HG03520 (cell line): Measurements from ENCODE around the gene ARL8B.
A peak's percentile ranks its signal among the peaks of the same experiment; 100 is the strongest.
"Not testable (repeated sequence)": the region's sequence is repeated elsewhere in the genome, so short reads cannot be mapped to it uniquely, and the experiment has no call there.

Experiments
- ATAC-seq: cut with Tn5 transposase; IDR thresholded peaks from one replicate; pipeline ENCODE4 v1.9.1; 2021; ENCODE audit warnings: mild to moderate bottlenecking, moderate library complexity; ENCODE audit not compliant: unreplicated experiment

ARL8B gene

DNA sequence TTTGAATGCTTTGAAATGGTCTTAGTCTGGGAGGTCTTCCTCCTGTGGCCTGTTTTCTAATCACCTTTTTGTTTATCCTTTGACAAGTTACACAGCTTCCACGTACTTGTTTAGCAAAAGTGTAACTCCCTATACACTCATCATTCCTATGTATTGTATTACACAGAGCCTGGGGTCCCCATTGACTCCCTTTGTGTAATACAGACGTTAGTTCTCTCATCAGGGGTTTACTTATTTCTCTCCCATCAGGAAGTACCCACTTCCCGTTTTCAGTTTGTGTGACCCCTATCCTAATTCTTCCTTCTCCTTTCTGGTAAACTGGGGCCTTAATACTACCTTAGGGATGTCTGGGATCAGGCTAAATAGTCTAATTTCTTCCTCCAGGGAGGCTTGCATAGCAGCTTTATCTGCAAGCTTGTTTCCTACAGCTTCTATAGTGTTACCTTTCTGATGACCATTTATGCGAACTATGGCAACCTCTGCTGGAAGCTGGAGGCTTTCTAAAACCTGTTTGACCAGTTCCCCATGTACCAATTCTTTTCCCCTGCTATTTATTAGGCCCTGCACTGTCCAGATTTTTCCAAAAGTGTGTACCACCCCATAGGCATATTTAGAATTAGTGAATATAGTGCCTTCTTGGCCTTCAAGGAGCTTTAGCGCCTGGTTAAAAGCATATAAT, 22.4 kb downstream of the ARL8B start:
- ATAC-seq, result no peak

DNA sequence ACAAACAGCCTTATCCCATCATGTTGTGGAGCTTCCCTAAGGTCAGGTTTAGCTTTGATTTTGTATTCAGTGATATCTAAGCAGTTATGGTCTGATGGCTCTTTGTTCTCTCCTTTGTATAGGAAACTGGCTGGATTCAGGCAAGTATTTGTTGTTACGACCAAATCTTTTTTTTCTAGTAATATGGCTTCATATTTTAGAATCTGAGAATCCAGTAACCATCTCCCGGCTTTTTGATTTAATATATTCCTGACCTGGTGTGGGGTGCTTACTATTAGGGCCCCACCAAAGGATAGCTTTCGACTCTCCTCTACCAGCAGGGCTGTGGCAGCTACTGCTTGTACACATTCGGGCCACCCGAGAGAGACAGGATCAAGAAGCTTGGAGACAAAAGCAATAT, 23.0 kb downstream of the ARL8B start:
- no peak for ATAC-seq

DNA sequence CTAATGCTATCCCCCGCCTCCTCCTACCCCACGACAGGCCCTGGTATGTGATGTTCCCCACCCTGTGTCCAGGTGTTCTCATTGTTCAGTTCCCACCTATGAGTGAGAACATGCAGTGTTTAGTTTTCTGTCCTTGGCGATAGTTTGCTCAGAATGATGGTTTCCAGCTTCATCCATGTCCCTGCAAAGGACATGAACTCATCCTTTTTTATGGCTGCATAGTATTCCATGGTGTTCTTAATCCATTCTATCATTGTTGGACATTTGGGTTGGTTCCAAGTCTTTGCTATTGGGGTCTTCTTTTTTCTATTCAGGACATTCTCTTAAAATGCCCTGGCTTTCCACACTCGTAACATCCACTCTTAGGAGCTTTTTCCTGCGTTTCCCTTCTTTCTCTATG, 25.1 kb downstream of the ARL8B start:
- ATAC-seq, result not testable (repeated sequence)

DNA sequence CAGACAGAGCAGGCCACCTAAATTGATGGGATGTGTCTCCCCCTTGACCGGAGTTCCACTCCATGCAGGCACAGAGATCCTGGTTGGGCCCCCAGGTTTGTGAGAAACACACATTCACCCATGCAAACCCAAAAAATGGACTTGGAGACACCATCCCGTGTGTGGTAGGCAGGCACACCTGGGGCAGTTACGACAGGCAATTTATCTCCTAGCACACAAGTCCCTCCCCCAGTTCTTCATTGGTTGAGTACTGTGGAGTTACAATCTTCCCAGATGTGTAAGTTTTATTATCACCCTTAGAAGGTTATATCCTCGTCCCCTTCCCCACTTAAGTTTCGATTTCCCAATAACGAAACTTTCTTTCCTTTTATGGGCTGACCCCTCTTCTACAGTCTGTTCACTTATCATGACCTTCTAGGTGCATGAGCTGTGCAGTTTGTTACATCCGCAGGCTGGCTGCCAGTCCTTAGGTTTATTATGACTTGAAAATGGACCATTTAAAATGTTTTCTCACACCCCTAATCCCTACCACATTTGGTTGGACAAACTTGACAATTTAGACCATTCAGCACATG, 27.3 kb downstream of the ARL8B start:
- ATAC-seq, result no peak

DNA sequence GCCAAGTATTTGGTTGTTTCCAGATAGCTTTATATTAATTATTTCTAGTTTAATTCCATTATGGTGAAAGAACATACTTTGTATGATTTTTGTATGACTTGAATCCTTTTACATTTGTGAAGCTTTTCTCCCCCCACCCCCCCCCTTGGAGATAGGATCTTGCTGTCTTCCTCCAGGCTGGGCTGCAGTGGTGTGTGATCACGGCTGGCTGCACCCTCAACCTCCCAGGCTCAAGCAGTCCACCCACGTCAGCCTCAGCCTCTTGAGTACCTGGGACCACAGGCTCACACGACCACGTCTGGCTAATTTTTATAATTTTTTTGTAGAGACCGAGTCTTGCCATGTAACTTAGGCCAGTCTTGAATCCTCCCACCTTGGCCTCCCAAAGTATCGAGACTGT, 29.5 kb downstream of the ARL8B start:
- ATAC-seq, result peak; percentile 57

DNA sequence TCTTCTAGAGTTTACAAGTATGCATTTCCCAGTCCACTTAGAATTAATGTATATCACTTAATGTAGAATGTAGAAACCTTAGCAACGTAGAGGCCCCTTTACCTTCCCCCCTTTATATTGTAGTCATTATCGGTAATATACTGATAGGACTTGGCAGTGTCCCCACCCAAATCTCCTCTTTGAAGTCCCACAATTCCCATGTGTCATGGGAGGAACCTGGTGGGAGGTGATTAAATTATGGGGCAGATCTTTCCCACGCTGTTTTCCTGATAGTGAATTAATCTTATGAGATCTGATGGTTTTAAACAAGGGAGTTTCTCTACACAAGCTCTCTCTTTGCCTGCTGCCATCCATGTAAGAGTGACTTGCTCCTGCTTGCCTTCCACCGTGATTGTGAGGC, 31.0 kb downstream of the ARL8B start:
- ATAC-seq, result no peak

DNA sequence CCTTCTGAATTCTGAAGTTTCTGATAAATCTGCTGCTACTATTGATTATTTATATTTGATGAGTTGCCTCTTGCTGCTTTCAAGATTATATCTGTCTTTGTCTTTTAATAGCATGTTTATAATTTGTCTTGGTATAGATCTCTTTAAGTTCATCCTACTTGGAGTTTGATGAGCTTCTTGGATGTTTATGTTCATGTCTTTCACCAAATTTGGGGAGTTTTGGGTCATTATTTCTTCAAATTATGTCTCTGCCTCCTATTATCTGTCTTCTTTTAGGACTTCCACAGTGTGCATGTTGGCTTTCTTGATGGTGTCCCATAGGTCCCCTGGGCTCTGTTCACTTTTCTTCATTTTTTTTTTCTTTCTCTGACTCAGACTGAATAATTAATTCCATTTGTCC, 33.1 kb downstream of the ARL8B start:
- no peak for ATAC-seq

DNA sequence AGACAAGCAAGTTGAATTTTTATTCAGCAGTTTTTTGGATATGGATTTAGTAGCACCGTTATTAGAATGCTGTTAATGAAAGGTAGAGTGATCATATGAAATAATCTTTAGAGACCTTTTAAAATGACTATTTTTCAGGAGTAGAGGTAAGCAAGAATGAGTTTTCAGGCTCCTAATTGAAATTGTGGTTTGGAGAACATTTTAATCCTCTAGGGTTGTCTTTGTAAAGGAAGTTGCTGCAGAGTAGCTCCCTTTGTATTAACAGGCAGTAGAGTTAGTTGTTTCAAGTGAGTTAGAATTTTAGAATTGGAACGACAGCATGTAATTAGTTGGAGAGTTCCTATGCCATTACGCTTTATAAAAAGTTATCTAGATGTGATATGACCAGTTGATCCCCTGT, 38.2 kb downstream of the ARL8B start:
- ATAC-seq, result no peak

DNA sequence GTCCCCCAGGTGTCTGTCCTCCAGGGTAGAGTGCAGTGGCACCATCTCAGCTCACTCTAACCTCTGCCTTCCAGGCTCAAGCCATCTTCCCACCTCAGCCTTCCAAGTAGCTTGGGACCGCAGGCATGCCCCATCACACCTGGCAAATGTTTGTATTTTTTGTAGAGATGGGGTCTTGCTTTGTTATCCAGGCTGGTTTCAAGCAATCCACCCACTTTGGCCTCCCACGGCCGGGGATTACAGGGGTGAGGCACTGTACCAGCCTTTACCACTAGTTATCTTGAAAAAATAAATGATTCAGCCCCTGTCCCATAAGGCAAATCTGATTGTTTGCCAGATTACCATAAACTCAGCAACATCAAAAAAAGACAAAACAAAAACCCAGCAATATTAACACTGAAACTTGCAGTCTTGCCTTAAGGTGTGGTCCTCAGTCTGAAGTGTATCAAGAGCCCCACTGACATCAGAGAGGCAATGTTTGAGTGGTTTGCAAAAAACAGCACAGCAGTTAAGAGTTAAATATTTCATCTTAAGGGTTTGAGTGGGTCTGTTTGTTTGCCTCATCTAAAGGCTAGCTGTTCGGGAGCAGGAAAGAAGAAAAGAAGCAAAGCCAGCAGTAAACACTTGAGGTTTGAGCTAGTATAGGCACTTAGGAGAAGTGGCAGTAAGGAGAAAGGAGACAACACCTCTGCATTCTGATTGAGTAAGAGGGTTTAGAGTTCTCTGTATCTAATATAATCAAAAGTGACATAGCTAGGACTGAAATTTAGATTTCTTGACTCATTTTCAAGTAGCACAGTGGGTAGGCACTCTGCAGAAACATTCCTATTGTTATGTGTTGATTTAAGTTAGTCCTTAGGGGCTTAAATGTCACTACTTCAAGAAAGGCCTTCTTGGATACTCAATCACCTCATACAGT, 39.1 kb downstream of the ARL8B start:
- no peak for ATAC-seq

DNA sequence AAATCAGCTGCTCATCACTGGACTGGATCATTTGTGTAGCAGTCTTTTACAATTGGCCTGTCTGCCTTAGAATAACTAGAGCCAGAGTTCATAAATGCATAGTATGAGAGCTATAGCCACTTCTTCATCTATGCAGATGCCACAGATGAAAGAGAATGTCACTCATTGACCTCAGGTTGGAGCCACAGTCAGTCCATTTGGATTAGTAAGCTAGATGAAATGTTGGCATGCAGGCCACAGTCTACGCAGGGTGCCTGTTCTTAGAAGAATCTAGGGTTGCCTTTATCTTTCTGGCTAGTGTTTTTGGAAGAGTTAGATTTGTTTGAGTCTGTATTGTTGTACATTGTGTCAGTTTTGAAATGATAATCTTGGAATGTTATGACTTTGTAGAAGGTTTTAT, 40.0 kb downstream of the ARL8B start:
- ATAC-seq, result no peak

DNA sequence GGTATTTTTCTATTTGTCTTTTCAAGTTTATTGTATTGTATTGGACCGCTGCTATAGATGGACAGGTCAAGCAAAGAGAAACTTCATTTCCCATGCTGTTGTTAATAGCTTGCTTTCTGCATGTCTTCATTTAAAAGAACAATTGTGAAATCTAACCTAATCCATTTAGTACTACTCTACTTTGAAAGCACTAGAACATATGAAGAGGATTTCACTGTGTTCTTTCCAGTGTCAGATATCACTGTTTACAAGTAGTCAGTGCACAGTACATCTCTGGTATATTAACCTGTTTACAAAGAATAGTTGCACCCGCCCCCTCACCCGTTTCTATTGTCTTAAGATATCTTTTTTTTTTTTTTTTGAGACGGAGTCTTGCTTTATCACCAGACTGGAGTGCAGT, 43.6 kb downstream of the ARL8B start:
- no peak for ATAC-seq

DNA sequence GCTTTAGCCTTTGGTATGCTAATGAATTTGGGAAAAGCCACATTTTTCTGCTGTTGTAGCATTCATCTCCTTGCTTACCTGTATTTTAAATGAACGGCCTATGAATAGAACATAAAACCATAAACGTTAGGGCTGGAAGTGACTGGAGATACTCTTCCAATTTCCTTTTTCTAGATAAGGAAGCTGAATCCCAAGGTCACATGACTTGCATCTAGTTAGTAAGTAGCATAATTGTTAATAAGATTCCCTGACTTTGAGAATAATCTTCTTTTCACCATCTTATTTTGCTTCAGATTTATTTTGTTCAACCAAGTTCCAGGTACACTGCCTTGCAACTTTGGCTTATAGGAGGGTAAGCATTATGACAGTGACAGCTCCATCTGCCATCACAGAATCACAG, 44.8 kb downstream of the ARL8B start:
- no peak for ATAC-seq

DNA sequence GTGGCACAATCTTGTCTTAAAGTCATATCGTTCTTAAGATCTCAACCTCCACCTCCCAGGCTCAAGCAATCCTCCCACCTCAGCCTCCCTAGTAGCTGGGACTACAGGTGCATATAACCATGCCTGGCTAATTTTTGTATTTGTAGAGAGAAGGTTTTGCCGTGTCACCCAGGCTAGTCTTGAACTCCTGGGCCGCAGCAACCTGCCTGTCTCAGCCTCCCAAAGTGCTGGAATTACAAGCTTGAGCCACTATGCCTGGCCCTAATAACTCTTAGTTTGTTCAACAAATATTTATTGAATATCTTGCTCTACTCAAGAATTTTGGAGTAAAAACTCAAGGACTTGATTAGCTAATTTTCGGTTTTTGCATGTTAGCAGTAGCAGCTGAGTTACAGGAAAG, 46.0 kb downstream of the ARL8B start:
- ATAC-seq, result no peak

DNA sequence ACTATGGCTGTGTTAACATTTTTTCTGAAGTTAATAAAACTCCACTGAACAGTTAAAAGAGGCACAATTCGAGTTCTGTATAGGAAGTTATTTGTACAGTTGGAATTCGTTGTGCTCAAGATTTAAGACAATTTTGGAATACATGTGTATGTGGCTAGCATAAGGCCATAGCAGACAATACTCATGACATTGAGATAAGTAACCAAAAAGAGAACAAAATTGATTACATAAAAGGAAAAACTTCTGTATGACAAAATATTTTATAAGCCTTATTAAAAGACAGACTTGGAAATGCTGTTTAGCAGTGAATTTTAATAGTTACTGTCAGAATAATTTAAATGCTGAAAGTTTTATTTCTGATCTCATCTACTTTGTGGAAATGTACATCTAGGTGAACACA, 47.7 kb downstream of the ARL8B start:
- no peak for ATAC-seq

DNA sequence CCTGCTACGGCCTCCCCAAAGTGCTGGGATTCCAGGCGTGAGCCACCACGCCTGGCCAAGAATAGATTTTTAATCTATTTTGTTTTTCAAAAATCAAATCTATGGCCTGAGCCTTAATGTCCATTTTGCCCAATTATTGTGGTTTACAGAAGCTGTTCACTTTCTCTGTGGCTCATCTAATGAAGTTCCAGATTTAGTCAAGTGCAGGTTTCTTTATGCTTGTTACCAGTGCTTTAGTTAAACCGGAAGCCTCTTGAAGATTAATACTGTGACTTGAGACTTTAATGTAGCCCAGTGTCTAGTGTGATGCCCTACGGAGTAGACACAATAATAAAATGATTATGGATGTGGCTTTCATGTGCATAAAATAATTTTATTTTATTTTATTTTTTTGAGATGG, 48.9 kb downstream of the ARL8B start:
- ATAC-seq, result no peak

DNA sequence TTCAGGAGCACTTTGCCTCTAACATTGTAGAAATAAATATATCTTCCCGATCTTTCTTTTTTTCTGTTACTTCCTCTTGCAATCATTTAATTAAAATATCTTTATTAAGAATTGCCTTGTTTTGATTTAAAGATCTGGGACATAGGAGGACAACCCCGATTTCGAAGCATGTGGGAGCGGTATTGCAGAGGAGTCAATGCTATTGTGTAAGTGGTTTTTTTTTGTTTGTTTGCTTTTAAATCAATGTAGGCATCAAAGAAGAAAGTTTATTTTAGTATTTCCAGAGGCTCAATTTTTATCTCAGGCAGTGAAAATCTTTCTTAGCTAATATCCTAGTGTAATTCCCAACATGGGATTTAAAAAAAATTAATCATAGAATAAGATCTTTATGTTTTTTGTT, 49.9 kb downstream of the ARL8B start:
- no peak for ATAC-seq

DNA sequence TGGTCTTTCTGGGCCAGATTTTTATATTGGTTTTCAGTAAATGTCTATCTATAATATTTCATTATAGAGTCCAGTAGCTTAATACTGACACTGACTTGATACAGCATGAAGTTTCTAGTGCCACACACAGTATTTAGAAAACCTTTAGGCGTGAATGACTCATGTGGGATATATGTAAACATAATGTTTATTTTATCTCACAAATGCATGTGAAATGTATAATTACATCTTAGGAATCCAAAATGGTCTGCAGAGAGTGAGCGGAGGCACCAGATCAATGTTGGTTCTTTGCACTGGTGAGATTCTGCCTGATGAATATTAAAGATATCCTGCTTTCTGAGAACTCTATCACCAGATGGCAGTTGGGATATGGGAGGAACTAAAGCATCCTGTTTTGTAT, 56.9 kb downstream of the ARL8B start:
- ATAC-seq, result not testable (repeated sequence)

DNA sequence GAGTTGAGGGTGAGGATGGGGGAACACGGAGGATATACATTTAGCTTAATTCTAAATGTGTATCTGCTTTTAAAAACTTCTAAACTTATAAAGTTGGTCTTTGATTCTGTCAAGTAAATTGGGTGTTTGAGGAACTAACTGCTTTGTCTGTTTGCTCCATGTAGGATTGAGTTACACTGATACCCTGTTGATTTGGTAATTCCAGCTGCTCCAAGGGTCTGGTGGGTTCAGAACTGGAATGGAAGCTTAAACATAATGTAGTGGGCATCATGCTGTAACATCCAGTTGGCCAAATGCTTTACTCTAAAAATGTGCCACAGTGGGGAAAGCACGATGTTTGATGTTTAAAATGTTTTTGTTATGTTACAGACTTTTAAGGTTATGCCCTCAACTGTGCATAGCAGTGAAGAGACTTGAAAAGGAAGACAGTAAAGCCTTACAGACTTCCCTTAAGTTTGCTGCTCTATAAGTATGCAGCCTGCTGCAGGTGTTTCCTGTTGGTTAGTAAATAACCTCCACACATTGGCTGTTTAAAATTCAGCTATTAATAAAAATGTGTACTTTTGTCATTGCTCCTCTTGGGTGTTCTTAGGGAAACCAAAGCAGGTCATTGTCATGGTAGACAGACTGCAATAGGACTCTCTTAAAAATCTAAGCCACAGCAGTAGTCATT, 59.5 kb downstream of the ARL8B start:
- ATAC-seq, result peak; percentile 62

DNA sequence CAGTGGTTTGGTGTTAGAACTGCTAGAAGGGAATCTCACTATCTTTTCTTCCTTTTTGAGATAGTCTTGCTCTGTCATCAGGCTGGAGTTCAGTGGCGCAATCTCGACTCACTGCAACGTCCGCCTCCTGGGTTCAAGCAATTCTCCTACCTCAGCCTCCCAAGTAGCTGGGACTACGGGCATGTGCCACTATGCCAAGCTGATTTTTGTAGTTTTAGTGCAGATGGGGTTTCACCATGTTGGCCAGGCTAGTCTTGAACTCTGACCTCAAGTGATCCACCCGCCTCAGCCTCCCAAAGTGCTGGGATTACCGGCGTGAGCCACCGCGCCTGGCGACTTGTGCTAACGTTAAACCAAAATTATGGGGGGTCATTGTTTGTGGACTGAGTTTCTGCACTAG, 61.6 kb downstream of the ARL8B start:
- ATAC-seq, result not testable (repeated sequence)

DNA sequence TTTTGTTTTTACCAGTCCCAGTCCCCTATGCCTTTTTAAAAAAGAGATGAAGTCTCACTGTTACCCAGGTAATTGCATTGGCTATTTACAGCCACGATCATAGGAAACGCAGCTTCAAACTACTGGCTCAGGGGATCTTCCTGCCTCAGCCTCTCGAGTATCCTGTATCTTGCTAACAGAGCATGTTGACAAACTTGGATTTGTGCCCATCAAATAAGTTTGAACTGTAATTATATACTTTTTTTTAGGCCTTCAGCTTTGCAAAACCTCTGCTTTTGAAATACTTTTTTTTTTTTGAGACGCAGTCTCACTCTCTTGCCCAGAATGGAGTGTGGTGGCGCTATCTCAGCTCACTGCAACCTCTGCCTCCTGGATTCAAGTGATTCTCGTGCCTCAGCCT, 62.4 kb downstream of the ARL8B start:
- ATAC-seq, result no peak

DNA sequence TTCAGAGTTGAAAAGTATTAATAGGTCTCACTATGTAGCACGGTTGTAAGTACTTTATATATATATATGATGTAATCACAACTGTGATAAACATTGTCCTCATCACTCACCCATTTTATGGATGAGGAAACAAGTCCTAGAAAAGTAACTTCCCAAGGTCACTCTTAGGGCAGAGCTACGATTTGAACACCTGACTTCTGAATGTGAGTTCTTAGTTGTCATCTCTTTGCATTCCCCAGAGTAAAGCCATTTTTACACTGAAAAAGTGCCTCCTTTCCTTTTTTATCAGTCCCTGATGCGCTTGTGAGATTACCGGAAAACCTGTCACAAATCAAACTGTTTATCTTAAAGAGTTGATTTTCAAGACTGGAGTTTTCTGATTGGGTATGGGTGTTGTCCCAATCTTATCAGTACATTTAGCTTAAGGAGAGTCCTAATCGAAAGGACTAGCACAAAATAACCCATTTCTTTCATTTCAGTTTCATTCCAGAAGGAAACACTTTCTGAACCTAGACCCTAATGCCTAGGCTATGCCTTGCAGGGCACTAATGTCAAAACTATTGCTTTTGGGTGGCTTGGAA, 63.1 kb downstream of the ARL8B start:
- no peak for ATAC-seq
